ENCODE measurements around the gene ARMC3.

Gene ARMC3

GRCh38 chr10:22997096-22997495, 69.2 kb downstream of the ARMC3 start:
- no peak for FAIRE-seq

GRCh38 chr10:22998091-22998490, 70.2 kb downstream of the ARMC3 start:
- FAIRE-seq = no peak

DNA sequence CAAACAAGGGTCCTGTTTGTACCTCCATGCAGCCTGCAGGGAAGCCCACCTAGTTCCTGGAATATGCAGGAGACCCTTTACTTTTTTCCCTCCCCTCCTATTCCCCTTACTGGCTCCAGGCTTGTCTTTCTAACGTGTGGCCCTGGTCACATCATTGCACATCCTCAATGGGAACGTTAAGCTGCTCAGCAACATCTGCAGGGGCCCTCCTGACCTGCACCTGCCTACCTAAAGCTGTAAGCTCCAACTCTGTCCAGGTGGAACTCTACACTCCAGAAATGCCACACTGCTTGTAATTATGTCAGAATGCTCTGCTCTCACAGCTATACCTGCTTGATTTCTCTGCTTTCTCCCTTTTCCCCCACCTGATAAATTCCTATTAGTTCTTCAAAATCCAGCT, 72.1 kb downstream of the ARMC3 start:
- FAIRE-seq = no peak

- no peak for FAIRE-seq
These were observed 74.2 kb downstream of the ARMC3 start for GRCh38 chr10:23001901-23002516.

DNA sequence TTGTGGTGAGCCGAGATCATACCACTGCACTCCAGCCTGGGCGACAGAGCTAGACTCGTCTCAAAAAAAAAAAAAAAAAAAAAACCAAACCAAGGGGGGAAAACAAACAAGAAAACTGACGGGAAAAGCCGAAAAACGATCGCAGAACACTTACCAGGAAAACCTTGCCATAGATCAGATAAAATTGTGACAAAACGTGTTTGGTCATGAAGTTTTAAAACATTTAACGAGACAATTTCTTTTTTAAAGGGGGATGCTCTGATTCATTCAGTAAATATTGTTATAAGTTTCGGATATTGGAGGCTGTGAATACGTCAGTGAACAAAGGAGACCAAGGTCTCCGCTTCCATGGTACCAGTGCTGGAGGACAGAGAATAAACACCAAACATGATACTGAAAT, 77.3 kb downstream of the ARMC3 start:
- no peak for FAIRE-seq

DNA sequence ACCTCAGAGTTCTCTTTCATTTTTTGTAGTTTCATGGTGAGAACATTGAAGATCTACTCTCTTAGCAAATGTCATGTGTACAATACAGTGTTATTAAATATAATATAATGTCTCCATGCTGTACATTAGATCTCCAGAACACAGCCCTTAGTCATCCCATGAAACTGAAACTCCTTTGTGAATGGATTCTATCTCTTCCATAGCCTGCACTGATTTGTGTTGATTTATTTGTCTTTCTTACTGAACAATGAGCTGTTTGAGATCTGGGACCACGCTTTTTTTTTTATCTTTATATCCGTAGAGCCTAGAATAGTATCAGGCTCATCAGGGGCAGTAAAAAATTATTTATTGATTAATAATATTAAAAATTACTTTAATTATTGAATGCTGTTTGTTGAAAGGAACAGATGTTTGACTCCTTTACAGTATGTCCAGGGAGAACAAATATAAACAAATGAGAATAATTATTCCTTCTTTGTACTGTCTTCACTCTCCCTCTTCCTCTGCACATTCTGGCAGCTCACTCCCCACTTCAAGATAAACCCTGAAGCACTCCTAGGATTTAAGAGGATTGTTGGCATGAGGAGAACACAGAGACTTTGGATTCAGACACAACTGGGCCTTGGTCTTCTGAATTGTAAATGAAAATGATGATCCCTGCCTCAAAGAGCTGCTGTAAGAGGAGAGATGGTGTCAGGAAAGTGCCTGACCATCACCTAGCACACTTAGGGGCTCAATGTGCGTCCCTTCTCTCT, 85.9 kb downstream of the ARMC3 start:
- FAIRE-seq = no peak

DNA sequence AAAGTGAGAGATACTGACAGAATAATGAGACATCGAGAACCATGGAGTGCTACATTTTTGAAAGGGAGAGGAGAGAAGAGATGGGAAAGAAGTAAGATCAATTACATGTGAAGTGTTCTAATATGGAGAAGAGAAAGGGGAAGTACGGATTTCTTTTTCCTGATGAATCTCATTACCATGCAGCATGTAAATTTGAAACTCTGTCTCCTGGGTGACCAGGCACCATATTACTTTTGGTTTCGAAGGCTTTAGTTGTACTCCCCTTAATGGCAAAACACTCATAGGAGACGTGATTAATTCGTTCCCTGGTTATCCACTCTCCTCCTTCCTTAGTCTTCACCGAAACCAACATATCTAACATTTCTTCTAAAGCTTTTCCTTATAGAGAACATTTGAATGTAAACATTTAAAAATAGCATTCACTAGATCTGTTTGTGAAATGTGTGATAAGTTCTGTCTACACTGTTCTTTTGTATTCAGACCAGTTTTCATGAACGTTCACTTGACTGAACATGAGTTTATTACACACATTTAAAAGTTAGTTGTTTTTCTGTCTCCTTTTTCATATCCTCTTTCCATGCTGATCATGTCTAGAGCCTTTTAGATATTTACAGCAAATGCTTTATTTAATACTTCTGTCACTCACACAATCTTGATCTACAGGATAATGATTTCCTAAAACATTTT, 87.3 kb downstream of the ARMC3 start:
- no peak for FAIRE-seq

DNA sequence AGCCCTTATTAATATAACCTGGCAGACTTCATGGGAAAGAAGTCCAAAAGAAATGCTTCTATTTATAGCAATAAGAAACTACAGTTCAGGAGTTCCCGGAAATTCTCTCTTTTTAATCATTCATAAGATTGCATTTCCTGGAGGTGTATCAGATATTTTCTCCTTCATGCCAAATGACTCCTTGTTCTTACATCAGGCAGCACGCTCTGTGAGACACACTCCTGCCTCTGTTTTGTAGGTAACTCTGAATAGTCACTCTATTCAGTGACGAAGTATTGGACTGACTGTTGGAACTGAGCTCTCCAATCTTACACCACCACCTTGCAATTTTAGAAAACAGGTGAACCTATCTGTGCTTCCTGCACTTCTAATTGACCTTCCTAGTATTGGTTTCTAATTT, 88.8 kb downstream of the ARMC3 start:
- FAIRE-seq = no peak

- FAIRE-seq = no peak
These were observed 91.8 kb downstream of the ARMC3 start for GRCh38 chr10:23019633-23020032.

- no peak for FAIRE-seq
These were observed 93.6 kb downstream of the ARMC3 start for GRCh38 chr10:23021430-23021829.

GRCh38 chr10:23024002-23024401, 96.1 kb downstream of the ARMC3 start:
- FAIRE-seq = no peak

- no peak for FAIRE-seq
These were observed 103.5 kb downstream of the ARMC3 start for GRCh38 chr10:23031318-23031717.

- no peak for FAIRE-seq
These were observed 106.9 kb downstream of the ARMC3 start for GRCh38 chr10:23034790-23035189.

GRCh38 chr10:23035569-23035968, 107.7 kb downstream of the ARMC3 start:
- no peak for FAIRE-seq

- FAIRE-seq = no peak
These were observed 109.3 kb downstream of the ARMC3 start for GRCh38 chr10:23037152-23037551.

- FAIRE-seq = no peak
These were observed 109.7 kb downstream of the ARMC3 start for GRCh38 chr10:23037561-23037960.

- FAIRE-seq = no peak
These were observed 110.3 kb downstream of the ARMC3 start for GRCh38 chr10:23038172-23038571.

DNA sequence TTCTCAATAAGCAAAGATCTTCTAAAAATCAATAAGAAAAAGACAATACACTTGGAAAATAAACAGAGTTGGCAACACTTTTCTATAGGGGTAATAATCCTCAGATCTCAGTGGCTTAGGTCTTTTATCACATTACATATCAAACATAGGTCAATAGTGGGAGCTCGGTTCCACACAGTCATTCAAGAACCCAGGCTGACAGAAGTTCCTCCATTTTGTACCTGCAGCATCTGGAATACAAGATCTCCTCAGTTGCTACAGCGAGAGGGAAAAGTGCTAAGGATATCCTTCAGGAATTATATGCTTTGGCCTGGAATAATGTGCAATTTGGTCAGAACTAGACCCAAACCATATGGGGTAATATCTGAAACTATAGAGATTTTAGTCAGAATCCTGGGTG, 112.1 kb downstream of the ARMC3 start:
- no peak for FAIRE-seq

DNA sequence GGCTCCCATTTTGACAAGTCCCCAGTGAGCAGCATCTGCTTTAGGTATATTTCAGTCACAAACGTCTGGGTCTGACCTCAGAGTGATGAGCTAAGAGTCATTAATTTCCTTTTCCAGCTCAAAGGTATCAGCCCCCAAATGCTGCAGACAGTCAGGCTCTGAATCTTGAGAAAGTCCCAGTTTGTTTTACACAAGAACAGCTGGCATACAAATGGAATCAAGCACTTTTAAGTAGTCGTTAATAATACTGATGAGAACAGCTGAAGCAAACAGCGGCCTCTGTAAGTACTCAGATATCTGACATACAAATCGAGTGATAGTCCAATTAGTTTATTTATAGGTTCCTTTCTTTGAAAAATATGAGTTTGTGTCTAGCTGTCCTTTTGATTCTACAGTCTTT, 118.2 kb downstream of the ARMC3 start:
- no peak for FAIRE-seq

- FAIRE-seq = no peak
These were observed 119.6 kb downstream of the ARMC3 start for GRCh38 chr10:23047201-23048050.

DNA sequence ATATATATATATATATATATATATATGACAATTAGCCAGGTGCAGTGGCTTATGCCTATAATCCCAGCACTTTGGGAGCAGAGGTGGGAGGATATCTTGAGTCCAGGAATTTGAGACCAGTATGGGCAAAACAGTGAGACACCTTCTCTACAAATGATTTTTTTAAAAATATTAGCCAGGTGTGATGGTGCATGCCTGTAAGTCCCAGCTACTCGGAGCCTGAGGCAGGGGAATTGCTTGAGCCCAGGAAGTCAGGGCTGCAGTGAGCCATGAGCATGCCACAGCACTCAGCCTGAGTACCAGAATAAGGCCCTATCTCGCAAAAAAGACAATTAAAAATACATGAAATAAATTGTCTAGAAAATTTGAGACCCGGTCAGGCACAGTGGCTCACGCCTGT, 120.3 kb downstream of the ARMC3 start:
- no peak for FAIRE-seq

DNA sequence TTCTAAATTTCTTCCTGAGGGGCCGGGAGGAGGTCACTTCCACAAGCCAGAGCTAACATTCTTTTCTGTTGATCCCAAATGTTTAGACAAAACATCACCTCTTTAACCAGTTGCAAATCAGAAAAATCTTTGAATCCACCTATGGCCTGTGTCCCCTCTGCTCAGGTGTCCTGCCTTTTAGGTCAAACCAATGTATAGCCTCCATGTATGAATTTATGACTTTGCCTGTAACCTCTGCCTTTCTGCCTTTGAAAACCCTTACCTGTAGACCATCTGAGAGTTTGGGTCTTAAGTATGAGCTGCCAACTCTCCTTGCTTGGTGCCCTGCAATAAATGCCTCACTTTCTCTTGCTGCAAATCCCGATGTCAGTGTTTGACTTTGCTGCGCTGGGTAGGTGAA, 123.4 kb downstream of the ARMC3 start:
- no peak for FAIRE-seq

DNA sequence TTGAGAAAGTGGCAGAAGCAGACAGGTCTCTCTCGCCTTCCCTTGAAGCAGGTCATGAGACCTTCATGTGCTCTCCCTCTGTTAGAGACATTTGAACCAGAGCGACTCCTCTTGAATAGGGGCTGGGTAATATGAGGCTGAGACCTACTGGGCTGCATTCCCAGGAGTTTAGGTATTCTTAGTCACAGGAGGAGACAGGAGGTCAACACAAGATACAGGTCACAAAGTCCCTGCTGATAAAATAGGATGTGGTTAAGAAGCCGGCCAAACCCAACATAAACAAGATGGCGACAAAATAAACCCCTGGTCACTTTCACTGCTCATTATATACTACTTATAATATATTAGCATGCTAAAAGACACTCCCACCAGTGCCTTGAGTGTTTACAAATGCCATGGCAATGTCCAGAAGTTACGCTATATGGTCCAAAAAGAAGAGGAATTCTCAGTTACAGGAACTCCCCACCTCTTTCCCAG, 124.0 kb downstream of the ARMC3 start:
- no peak for FAIRE-seq
